GM19452 (cell line): ENCODE results near the gene MTHFS.

Source experiments
- ATAC-seq: cut with Tn5 transposase; IDR thresholded peaks from one replicate; pipeline ENCODE4 v1.9.1; 2021; ENCODE audit not compliant: unreplicated experiment

Gene MTHFS

DNA sequence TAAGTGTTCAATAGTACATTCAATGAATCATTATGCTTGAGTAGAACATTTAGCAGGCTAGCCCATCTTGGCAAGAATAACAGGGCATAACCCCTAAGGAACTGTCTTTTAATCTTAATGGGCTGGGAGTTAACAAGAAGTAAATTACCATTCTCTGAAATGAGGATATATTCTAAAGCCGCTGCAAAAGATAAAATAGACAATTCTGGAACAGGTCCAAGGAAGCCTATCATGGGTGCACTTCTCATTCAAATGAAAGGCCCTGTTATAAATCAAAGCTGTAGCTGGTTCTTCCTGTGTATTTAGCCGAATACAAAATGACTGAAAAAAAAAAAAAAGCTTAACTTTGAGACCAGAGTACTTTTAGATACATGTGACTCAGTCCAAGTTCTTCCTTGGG is 15.6 kb downstream of the MTHFS start:
- ATAC-seq, result no peak

DNA sequence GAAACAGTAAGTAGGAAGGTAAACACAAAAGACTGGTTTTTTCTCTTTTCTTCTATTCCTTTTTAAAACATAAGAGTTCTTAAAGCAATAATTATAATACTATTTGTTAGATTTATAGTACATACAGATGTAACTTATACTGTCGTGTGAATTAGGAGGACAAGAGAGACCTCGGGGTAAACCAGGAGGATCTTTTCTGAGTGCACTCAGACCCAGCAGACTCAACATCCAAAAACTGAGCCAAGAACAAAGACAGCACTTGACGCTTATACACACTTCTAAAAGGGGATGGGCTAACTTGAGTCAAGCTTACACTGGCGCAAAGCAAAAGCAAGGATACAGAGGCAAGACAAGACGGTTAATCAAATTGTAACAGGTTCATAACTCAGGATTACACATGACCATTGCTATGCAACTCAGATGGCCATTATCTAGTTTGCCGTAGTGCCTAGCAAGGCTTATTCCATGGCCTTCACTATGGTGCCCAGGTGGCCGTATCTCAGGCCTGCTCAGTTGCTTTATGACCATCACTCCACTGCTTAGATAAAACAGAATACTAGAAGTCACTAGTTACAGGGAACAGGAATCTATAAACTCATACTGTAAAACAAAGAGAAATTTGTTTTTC is 18.6 kb downstream of the MTHFS start:
- ATAC-seq, result no peak

DNA sequence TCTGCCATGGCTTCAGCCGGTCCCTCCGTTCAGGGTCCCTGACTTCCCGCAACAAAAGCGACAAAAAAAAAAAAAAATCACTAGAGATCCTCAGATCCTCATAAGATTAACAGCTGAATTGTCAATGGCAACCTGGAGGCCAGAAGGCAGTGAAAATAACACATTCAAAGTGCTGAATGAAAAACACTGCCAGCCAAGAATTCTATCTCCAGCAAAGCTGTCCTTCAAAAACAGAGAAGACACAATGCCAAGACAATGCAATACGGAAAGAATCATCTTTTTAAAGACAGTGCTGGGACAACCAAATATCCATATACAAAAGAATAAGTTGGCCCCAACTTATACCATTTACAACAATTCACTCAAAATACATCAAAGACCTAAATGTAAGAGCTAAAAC is 21.6 kb downstream of the MTHFS start:
- no peak for ATAC-seq

DNA sequence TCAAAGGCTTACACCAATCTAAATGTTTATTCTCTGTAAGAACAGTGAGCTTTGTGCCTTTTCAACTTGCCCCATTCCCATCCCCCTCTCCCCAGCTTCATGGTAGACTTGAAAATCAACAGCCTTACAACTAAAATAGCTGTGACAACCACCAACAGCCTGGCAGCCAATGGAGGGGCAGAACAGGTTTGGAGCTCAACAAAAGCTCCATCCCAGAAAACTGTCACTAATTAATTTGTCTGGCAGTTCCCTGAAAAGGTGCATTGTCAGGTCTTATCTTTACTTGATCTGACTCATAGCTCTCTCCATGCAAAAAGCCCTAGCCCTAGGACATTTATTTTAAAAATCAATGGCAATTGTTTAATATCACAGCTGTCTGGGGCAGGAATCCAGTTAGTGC is 22.6 kb downstream of the MTHFS start:
- no peak for ATAC-seq

DNA sequence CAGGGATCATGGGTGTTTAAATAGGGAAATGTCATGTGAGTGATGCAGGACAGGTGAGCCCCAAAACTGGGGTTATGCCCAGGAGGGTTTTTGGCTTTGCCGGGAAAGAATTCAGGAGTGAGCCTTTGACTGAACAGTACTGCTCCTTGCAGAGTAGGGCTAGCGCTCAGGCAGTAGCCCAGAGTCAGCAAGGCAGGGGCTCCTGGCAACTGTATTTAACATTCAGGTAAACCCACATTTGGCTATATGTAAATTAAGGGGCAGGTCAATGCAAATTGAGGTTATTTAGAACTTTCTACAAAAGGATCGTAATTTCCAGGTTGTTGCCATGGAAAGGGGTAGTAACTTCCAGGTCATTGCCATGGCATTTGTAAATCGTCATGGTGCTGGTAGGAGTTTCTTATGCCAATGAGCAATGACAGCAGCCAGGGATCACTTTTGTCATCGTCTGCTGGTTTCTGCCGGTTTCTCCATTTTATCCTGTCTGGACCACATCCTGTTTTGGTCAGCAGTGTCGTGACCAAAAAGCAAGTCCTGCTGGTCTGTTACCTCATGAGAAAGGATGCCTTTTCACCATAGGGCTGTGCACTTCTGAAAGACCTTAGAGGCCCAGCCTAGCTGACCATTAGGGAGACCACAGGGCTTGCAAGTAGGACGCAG is 24.3 kb downstream of the MTHFS start:
- no peak for ATAC-seq

DNA sequence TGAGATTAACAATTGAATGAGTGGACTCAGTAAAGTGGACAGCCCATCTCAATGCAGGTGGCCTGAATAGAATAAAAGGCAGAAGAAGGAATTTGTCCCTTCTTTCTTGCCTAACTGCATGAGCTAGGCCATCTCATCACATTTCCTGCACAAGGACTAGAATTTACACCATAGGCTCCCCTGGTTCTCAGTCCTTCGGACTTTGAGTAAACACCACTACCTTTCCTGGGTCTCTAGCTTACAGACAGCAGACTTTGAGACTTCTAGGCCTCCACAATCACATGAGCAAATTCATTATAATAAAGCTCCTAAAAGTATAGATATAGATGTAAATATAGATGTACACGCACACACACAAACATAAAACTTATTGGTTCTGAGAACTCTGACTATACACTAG is 28.3 kb downstream of the MTHFS start:
- ATAC-seq, result no peak

DNA sequence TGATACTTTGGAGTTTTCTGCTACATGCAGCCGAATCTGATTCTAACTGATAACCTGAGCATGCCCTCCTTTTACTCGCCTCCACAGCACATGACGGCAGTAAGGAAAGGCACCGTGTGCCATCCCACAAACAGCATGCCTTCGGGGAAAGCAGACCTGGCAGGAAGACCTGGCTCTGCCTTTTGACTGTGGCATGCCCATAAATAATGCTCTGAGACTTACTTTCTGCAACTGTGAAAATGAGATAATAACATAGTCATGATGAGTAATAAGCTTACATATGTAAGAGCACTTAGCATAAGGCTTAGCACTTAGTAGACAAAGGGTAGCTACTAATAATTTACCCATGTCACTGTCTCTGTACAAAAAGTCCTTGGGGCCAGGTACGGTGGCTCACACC is 32.9 kb downstream of the MTHFS start:
- ATAC-seq, result no peak

DNA sequence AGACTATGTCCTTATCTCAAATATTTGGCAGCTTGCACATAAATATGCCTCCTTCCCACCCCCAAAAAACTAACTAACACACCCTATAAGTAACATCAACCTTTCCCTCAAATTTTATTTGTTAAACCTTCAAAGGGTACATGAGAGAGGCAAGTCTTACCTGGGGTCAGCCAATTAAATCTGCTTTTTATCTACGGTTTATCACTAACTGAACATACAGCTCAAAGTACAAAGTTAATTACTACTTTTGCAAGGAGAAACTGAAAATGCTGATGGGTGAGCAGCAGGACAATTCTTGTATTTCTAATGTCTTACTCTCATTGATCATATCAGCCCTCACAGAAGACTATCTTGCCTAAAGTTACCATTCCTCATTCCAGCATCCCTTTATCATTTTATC is 34.6 kb downstream of the MTHFS start:
- no peak for ATAC-seq

DNA sequence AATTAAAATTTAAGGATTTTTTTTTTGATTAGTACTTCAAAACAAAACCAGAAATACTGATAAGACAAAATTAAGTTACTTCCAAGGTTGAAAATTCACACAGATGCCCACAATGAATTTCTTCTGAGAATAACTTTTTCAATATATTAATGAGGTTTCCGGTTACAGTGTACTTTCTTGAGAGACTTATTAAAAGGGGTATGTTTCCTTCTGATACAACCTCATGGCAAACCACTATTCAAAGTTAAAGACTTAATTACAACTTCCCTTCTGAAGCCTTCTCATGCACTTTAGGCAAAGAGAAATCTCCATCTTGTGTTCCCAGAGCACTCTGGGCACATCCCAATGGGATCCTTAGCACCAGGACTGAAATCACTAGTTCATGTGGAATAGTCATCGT is 36.2 kb downstream of the MTHFS start:
- ATAC-seq, result no peak

DNA sequence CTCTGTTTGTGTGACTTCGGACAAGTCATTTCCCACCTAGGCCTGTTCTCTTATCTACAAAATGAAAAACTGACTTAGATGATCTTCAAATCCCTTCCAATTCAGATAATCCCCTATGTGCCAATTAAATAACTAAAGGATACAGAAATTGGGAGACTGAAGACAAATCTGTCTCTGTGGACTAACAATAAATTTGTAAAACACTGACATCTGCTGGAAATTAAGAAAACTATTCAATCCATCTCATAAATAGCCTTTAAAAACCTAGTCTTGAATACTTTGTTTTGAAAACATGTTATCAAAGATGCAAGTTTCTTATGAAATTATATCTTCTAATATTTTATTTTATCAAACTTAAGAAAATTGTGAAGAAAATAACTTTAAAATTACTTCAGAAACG is 38.3 kb downstream of the MTHFS start:
- ATAC-seq, result no peak

DNA sequence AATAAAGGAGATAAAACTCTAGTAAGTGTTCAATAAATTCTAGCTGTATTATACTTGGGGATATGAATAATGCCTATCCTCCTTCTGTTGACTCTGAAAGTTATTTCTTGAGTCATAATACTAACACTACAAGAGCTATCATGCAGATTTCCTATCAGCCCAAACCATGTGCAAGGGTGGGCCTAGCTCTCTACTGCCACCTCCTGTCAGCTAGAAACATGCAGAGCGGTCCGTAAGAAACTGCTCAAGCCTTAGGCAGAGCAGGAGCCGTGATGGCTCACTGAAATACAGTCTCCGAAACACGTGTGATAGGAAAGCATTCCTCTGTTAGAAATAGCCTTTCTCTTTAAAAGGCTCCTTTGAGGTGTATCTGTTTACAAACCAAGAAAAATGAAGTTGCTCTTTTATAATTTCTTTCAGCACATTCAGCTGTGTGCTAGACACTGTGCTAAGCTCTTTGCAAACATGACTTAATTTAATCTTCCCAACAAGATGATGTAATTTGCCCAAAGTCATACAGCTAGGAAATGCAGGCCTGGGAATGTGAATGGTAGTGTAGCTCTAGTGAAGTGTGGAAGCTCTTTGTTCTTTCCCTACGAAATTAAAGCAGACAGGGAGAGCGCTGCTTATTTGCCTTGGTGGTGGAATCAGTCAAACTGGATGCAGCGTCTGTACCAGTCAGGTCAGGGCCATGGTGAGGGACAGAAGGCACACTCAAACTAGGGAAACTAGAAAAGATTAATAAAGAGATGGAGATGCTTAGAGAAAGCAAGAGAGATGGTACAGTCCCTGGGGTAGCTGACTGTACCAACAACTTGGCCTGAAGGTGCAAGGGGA is 43.1 kb downstream of the MTHFS start:
- peak; percentile 84 for ATAC-seq

DNA sequence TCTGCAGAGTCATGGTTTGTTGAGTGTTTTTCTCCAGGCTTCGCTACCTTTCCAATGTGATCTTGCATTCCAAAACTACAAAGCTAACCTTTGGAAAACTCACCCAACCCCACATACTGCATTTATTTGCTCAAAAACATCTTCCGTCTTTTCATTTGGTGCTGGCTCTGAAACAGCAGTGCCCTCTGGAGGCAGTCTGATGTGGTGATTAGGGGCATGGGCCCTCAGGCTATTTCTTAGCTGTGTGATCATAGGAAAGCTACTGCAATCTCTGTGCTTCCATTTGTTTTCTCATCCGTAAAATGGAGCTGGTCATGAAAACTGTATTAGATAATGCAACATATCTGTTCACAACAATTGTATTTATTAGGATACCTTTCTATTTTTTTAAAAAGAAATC is 47.0 kb downstream of the MTHFS start:
- ATAC-seq, result no peak

DNA sequence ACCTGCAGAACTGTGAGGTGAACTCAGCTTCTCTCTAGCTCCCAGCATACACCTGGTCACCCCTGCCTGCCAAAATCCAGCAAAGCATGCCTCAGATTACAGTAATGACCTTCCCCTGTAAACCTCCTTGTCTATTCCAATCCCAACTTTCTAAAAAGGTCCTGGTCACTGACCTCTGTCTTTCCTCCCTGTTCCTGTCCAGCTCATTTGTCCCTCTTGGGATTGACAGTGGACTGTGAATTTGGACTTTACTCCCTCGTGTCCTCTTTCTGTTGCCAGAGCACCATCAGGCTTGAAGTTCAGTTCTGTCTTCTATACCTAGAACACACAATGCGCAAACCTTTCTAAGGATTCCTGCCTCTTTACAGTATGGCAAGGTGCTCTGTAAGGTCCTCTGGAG is 50.3 kb downstream of the MTHFS start:
- no peak for ATAC-seq

DNA sequence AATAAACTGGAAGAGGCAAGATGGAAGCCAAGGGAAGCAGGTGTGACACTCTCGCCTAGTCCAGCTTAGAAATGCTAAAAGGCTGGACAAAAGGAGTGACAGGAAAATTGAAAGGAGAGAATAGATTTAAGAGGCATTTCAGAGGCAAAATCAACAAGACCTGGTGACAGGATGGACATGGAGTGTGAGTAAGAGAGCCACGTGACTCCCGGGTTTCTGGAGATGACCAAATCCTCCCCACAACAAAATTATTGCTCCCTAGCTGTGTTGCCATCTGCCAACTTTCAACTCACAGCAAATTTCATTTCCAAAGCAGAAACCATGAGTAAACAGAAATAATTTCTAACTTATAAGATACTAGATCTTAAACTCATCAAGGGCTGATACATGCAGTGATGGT is 52.6 kb downstream of the MTHFS start:
- ATAC-seq, result no peak

DNA sequence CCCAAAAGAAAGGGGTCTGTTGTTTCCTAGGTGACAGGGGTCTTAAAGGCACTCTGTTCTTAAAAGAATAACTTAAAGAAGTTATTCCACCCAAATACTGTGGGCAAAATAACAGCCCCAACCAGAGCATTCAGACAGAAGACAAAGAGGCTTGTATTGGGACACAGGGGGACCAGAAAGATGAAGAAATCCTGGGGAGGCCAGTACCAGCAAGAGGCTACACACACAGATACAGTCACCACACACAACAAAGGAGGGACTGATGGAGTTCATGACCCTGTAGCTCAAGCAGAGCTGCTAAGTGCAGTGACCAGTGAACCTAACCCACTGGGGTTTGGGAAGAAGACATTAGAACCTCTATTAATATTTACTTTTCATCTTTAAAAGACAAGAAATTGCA is 59.0 kb downstream of the MTHFS start:
- ATAC-seq, result no peak

DNA sequence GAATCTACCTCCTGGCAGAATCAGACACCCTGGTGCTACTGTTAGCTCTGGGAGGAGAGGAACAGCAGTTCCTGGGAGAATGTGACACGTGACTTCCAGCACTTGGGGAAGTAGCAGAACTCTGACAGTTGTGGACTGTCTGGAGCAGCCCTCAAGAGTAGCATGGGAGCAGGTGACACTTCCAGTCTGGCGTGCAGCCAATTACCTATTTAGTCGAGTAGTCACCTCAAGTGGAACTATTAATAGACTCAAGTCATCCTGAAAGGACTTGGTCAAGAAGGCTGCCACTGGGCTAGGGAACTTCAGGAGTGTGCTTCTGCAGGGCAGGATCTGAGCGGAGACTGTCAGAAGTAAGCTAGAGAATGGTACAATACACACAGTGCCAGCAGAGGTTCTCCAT is 62.3 kb downstream of the MTHFS start:
- ATAC-seq, result no peak

DNA sequence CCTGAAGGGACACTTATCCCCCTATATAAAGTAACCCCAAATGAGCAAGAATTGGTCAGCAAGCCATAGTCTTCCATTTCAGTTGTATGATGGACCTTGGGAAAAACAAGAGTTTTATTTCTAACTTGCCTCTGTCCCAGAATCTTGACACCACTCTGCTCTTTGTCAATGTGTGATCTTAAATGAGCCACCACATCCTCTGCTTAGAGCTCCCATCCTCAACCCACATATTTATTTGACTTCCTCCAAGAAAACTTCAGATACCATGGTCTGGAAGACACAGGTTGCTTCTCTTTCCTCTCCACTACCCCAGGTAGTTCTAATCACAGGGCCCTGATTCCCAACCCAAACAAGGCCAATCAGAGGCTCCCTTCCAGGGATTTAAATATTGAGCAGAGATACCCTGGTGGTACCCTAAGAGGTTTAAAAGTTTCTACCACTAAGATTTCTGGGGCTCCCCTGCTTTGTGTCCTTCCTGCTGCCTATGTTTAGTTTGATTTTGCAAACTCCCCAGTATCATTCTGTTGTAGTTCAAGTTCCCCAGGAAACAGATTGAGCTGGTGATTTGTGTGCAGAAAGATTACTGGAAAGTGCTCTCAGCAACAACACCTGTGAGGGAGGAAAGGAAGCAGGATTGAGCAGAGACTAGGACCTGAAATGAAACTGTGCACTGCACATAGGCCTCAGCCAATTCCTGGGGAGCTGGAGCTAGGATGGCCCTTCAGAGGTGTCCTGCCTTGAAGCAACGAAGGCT is 64.3 kb downstream of the MTHFS start:
- no peak for ATAC-seq

DNA sequence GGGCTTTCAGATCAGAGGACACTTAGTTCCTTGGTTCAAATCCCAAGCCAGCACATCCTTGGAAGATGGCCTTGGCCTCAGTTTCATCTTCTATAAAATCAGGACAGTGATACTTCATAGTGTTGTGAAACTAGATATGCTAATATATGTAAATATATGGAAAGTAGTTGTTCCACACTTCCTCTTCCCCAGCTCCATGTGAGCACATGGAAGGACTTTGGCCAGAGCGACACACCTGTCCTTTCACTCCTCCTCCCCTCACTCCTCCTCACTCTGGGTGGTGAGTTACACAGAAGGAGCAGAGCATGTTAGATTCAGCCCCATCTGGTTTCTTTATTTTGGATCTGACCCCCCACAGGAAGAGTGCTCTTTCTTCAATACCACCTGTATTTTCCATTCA is 65.2 kb downstream of the MTHFS start:
- no peak for ATAC-seq

DNA sequence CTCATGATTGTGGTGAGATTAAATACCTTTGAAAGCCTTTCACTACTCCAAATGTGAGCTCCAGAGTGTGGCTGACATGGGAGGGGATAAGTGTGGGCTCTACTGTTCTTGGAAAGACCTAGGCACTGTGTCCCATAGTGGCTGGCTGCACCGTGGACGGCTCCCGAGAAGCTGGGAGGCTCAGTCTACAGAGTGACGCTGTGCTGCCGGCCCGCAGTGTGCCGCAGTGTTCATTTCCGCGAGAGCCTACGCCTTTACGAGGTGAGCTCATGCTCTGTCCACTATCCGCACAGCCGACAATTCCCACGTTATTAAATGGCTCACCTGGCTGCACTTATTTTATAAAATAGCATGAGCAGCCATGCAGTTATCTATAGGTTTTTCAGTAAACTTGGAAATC is 66.9 kb downstream of the MTHFS start:
- no peak for ATAC-seq

DNA sequence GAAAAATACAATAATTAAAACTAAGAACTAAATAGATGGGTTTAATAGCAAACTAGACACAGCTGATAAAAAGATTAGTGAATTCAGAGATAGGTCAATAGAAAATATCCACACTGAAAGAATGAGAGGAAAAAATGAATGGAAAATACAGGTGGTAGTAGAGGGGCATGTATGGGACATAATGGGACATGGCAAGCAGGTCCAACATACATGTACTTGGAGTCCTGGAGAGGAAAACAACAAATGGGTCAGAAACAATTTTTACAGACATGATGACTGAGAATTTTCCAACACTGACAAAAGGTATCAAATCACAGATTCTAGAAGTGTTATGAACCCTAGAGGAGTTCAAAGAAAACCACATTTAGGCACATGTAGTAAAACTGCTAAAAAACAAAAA is 68.4 kb downstream of the MTHFS start:
- ATAC-seq, result no peak

DNA sequence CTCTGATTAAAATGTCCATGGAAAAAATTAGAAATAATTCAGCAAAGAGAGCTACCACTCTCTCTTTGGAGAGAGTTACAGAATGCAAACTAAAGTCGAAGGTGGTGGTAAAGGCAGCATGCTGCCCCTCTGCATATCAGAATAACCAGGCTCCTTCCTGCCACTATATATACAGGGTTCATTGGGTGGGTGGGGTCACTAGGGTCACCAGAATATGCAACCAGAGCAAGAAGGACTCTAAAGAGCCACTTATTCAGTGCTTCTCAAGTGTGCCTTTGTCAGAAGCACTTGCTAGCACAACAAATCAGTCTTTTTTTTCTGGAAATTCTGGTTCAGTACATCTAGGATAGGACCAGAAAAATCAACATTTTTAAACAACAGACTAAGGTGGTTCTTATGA is 70.0 kb downstream of the MTHFS start:
- ATAC-seq, result no peak
